Measurements from ENCODE around the gene BMF. TPM values are rescaled to one million over a fixed set of nuclear protein-coding genes. Genes with fewer than 3 reads are reported as not detected.
"Not testable (repeated sequence)": the region's sequence is repeated elsewhere in the genome, so short reads cannot be mapped to it uniquely, and the experiment has no call there.

Gene BMF
- polyA plus RNA-seq, 2 of the 4 experiments (the other 2 are of a cell fraction), result 1.4 to 1.6 TPM

- H3K27ac ChIP-seq, result no peak overlapping the region
- POLR2A ChIA-PET, result no interaction called here
- peaks cover 4% of the 10 kb centered on the region; the same call in 1 of the 3 replicates for H3K4me1 ChIP-seq
- WGBS (ENCODE audit: missing lambda C conversion rate), result 47% methylated on average over 2 of the region's 5 CpGs
- no peaks in the 10 kb centered on the region for H3K9me3 ChIP-seq
- H3K4me2 ChIP-seq, result no peak overlapping the region
- DNase-seq (ENCODE audit: low read depth in 1 of 2, low spot score in 1 of 2) (no peak), FAIRE-seq (no peak), ATAC-seq (no peak)
- CTCF ChIA-PET, result no interaction called here
- TF ChIP-seq REST (IDR thresholded peaks at IDR 0.05) (no peak), ESRRA (IDR thresholded peaks at IDR 0.05; ENCODE audit: borderline replicate concordance, low read length) (no peak), MAZ (IDR thresholded peaks at IDR 0.05; ENCODE audit: borderline replicate concordance, low read depth, low read length) (no peak), PHF8 (IDR thresholded peaks at IDR 0.05; ENCODE audit: borderline replicate concordance, low read depth) (no peak), EHMT2 (IDR thresholded peaks at IDR 0.05; ENCODE audit: low read depth) (no peak), JUN (IDR thresholded peaks at IDR 0.05) (no peak), JUNB (IDR thresholded peaks at IDR 0.05) (no peak), ELK1 (IDR thresholded peaks at IDR 0.05; ENCODE audit: low read depth, low read length) (no peak)
- no peak overlapping the region for H3K4me3 ChIP-seq
These were observed 46.7 kb upstream of the BMF start for GRCh38 chr15:40155270-40155910.

- POLR2A ChIA-PET; H3K9me3 ChIP-seq; ATAC-seq; FAIRE-seq; H3K27ac ChIP-seq; H3K4me1 ChIP-seq; H3K4me2 ChIP-seq; DNase-seq (ENCODE audit: low read depth in 1 of 2, low spot score in 1 of 2); CTCF ChIA-PET; H3K4me3 ChIP-seq: not testable (repeated sequence)
- no CpG with 5 or more reads among the region's 1 CpG for WGBS (ENCODE audit: missing lambda C conversion rate)
These were observed 46.1 kb upstream of the BMF start for GRCh38 chr15:40154821-40155220.

DNA sequence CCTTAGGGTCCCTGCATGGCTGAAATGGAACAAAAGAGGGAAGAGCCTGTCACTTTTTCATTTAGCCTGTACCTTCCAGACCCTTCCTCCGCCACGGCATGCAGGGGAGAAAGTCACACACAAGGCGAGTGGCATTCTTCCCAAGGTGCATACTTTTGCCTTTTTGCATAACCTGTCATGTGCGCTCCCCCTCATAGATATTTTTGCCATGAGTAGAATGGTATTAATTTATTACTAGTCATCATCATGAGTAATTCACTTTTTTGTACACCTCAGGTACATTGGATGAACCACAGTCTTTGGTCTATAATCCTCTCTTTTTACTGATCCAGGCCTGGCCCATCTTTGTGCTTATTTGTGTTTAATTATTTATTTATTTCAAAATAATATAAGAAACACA lies 43.3 kb upstream of the BMF start:
- POLR2A ChIA-PET, result no interaction called here
- CTCF ChIA-PET, result no interaction called here
- H3K4me3 ChIP-seq, result no peak overlapping the region
- ATAC-seq, result no peak
- WGBS (ENCODE audit: missing lambda C conversion rate), result 89% methylated on average over 4 of the region's 4 CpGs
- no peak for DNase-seq (ENCODE audit: low read depth in 1 of 2, low spot score in 1 of 2)
- no peak for FAIRE-seq
- peaks cover 5% of the 10 kb centered on the region; the same call in 1 of the 3 replicates for H3K4me1 ChIP-seq
- H3K27ac ChIP-seq, result no peak overlapping the region
- TF ChIP-seq SREBF2 (IDR thresholded peaks at IDR 0.05), result no peak
- TF ChIP-seq JUNB (IDR thresholded peaks at IDR 0.05), result no peak
- no peak for TF ChIP-seq RAD21 (conservative IDR thresholded peaks at IDR 0.05 in 1 of 2, IDR thresholded peaks at IDR 0.05 in 1 of 2)
- TF ChIP-seq POLR2AphosphoS2 (conservative IDR thresholded peaks at IDR 0.05; ENCODE audit: low read length), result no peak
- TF ChIP-seq E2F6 (IDR thresholded peaks at IDR 0.05; ENCODE audit: borderline replicate concordance, low read depth), result no peak
- TF ChIP-seq TFCP2L1 (CRISPR knock-in tag; IDR thresholded peaks at IDR 0.05), result no peak
- TF ChIP-seq BHLHE40 (IDR thresholded peaks at IDR 0.05; ENCODE audit: low read depth, low read length), result no peak
- TF ChIP-seq RFX5 (IDR thresholded peaks at IDR 0.05), result no peak
- no peak for TF ChIP-seq ZSCAN20 (CRISPR knock-in tag; IDR thresholded peaks at IDR 0.05)
- no peak for TF ChIP-seq KDM1A (IDR thresholded peaks at IDR 0.05; ENCODE audit: low read depth)
- TF ChIP-seq CEBPB (IDR thresholded peaks at IDR 0.05), result no peak
- no peak for TF ChIP-seq MYC (IDR thresholded peaks at IDR 0.05; ENCODE audit: borderline replicate concordance, low read length)
- no peak for TF ChIP-seq RCOR1 (IDR thresholded peaks at IDR 0.05; ENCODE audit: low read depth, low read length)
- H3K4me2 ChIP-seq, result no peak overlapping the region
- no peaks in the 10 kb centered on the region for H3K9me3 ChIP-seq
